ENCODE results near the gene ATCAY.

ATCAY gene

GRCh38 chr19:3976495-3977241 is 96.2 kb downstream of the ATCAY start:
- Mint-ChIP-seq H3K36me3 (ENCODE audit: low read depth) (peaks cover 29% of the 10 kb centered on the region), H3K4me3 (no peak overlapping the region), H3K27me3 (ENCODE audit: low read depth) (no peaks in the 10 kb centered on the region), H3K9me3 (no peaks in the 10 kb centered on the region), H3K27ac (no peak overlapping the region), H3K4me1 (ENCODE audit: low read depth) (peaks cover 6% of the 10 kb centered on the region)
